Measurements from ENCODE around the gene OR2M2. TPM values are rescaled to one million over a fixed set of nuclear protein-coding genes. Genes with fewer than 3 reads are reported as not detected.

OR2M2 gene
- total RNA-seq, 1 experiment from 2014 or later = not detected

GRCh38 chr1:248164031-248164430, 10.6 kb upstream of the OR2M2 start:
- POLR2A ChIA-PET (ENCODE audit: low non-redundant PET) = no interaction called here

GRCh38 chr1:248165186-248165585, 9.4 kb upstream of the OR2M2 start:
- BruUV-seq (replicated peaks) = no TSS peak
- intact Hi-C loops (cut with micrococcal nuclease; ENCODE audit: unreplicated experiment) = no loop called here

More at GRCh38 chr1:248164031-248164430, 10.6 kb upstream of the OR2M2 start:
- CTCF ChIA-PET = no interaction called here
- intact Hi-C loops (cut with micrococcal nuclease; ENCODE audit: unreplicated experiment) = no loop called here
- Histone ChIP-seq H3K27me3 (replicated peaks; ENCODE audit: insufficient read depth, low read depth, low read length, poor library complexity) (no peaks in the 10 kb centered on the region), H3K36me3 (ENCODE audit: insufficient read depth, low read length, poor library complexity, severe bottlenecking) (no peaks in the 10 kb centered on the region), H3K4me1 (ENCODE audit: insufficient read depth, low read length, poor library complexity, severe bottlenecking) (no peaks in the 10 kb centered on the region), H3K27ac (ENCODE audit: low read depth, low read length, poor library complexity, severe bottlenecking) (no peak overlapping the region), H3K4me3 (ENCODE audit: low read depth, low read length, poor library complexity, severe bottlenecking) (no peak overlapping the region), H3K9me3 (ENCODE audit: low read depth, low read length, poor library complexity, severe bottlenecking) (peaks cover 13% of the 10 kb centered on the region)
- BruUV-seq (replicated peaks) = no TSS peak
- no peak for DNase-seq (ENCODE audit: low spot score)
- no peak for TF ChIP-seq EZH2 (IDR thresholded peaks at IDR 0.05; ENCODE audit: borderline replicate concordance, low read depth, low read length, poor library complexity, severe bottlenecking)
- TF ChIP-seq CTCF (conservative IDR thresholded peaks at IDR 0.05; ENCODE audit: low read depth, low read length) = no peak

GRCh38 chr1:248183996-248184395, 9.4 kb downstream of the OR2M2 start:
- Histone ChIP-seq H3K9me3 (ENCODE audit: low read depth, low read length, poor library complexity, severe bottlenecking) (peaks cover 16% of the 10 kb centered on the region), H3K36me3 (ENCODE audit: insufficient read depth, low read length, poor library complexity, severe bottlenecking) (no peaks in the 10 kb centered on the region), H3K27me3 (replicated peaks; ENCODE audit: insufficient read depth, low read depth, low read length, poor library complexity) (no peaks in the 10 kb centered on the region), H3K4me1 (ENCODE audit: insufficient read depth, low read length, poor library complexity, severe bottlenecking) (no peaks in the 10 kb centered on the region), H3K4me3 (ENCODE audit: low read depth, low read length, poor library complexity, severe bottlenecking) (no peak overlapping the region), H3K27ac (ENCODE audit: low read depth, low read length, poor library complexity, severe bottlenecking) (no peak overlapping the region)
- ChIA-PET CTCF (no interaction called here), POLR2A (ENCODE audit: low non-redundant PET) (no interaction called here)
- no TSS peak for BruUV-seq (replicated peaks)
- no peak for DNase-seq (ENCODE audit: low spot score)
- TF ChIP-seq CTCF (conservative IDR thresholded peaks at IDR 0.05; ENCODE audit: low read depth, low read length) (no peak), EZH2 (IDR thresholded peaks at IDR 0.05; ENCODE audit: borderline replicate concordance, low read depth, low read length, poor library complexity, severe bottlenecking) (no peak)
- intact Hi-C loops (cut with micrococcal nuclease; ENCODE audit: unreplicated experiment) = no loop called here

More at GRCh38 chr1:248165186-248165585, 9.4 kb upstream of the OR2M2 start:
- CTCF ChIA-PET = no interaction called here
- no peak overlapping the region for H3K27ac ChIP-seq (ENCODE audit: low read depth, low read length, poor library complexity, severe bottlenecking)
- H3K9me3 ChIP-seq (ENCODE audit: low read depth, low read length, poor library complexity, severe bottlenecking) = peaks cover 8% of the 10 kb centered on the region
- H3K4me3 ChIP-seq (ENCODE audit: low read depth, low read length, poor library complexity, severe bottlenecking) = no peak overlapping the region
- POLR2A ChIA-PET (ENCODE audit: low non-redundant PET) = no interaction called here
- no peaks in the 10 kb centered on the region for H3K4me1 ChIP-seq (ENCODE audit: insufficient read depth, low read length, poor library complexity, severe bottlenecking)
- no peaks in the 10 kb centered on the region for H3K36me3 ChIP-seq (ENCODE audit: insufficient read depth, low read length, poor library complexity, severe bottlenecking)
- DNase-seq (ENCODE audit: low spot score) = no peak
- no peak for TF ChIP-seq EZH2 (IDR thresholded peaks at IDR 0.05; ENCODE audit: borderline replicate concordance, low read depth, low read length, poor library complexity, severe bottlenecking)
- no peak for TF ChIP-seq CTCF (conservative IDR thresholded peaks at IDR 0.05; ENCODE audit: low read depth, low read length)
- H3K27me3 ChIP-seq (replicated peaks; ENCODE audit: insufficient read depth, low read depth, low read length, poor library complexity) = no peaks in the 10 kb centered on the region
